HUDEP-2 (cell line): ENCODE data around the gene EPO.
"Not testable (repeated sequence)": the region's sequence is repeated elsewhere in the genome, so short reads cannot be mapped to it uniquely, and the experiment has no call there.

Experiments used
- DNase-seq, 76 experiments: peaks; one replicate each; lab custom pipeline; 2025; ENCODE audit not compliant: unreplicated experiment in 76 of 76; lab: John Stamatoyannopoulos, UW

EPO gene

GRCh38 chr7:100731937-100732636 lies 11.8 kb downstream of the EPO start:
- DNase-seq, result no peak

- no peak for DNase-seq
Observed at GRCh38 chr7:100735730-100736129, 15.5 kb downstream of the EPO start.

- DNase-seq, result no peak
Observed at GRCh38 chr7:100736671-100737070, 16.4 kb downstream of the EPO start.

- DNase-seq, result no peak
Observed at GRCh38 chr7:100739934-100740333, 19.7 kb downstream of the EPO start.

- DNase-seq, result no peak
Observed at GRCh38 chr7:100744605-100745004, 24.3 kb downstream of the EPO start.

- DNase-seq, result no peak
Observed at GRCh38 chr7:100745184-100745583, 24.9 kb downstream of the EPO start.

GRCh38 chr7:100752994-100753393 lies 32.7 kb downstream of the EPO start:
- no peak for DNase-seq

- no peak for DNase-seq
Observed at GRCh38 chr7:100753750-100754149, 33.5 kb downstream of the EPO start.

GRCh38 chr7:100759357-100760171 lies 39.3 kb downstream of the EPO start:
- DNase-seq, result no peak

GRCh38 chr7:100762841-100763240 lies 42.6 kb downstream of the EPO start:
- not testable (repeated sequence) for DNase-seq

GRCh38 chr7:100763556-100764140 lies 43.4 kb downstream of the EPO start:
- DNase-seq, result no peak

GRCh38 chr7:100764841-100765240 lies 44.6 kb downstream of the EPO start:
- no peak for DNase-seq

- DNase-seq, result no peak
Observed at GRCh38 chr7:100765250-100765649, 45.0 kb downstream of the EPO start.

GRCh38 chr7:100768784-100769183 lies 48.5 kb downstream of the EPO start:
- DNase-seq, result no peak
